Measurements from ENCODE around the gene CRYBA4. TPM values are rescaled to one million over a fixed set of nuclear protein-coding genes. Genes with fewer than 3 reads are reported as not detected.

CRYBA4 gene
- polyA plus RNA-seq, 1 donor = 0.06 TPM

DNA sequence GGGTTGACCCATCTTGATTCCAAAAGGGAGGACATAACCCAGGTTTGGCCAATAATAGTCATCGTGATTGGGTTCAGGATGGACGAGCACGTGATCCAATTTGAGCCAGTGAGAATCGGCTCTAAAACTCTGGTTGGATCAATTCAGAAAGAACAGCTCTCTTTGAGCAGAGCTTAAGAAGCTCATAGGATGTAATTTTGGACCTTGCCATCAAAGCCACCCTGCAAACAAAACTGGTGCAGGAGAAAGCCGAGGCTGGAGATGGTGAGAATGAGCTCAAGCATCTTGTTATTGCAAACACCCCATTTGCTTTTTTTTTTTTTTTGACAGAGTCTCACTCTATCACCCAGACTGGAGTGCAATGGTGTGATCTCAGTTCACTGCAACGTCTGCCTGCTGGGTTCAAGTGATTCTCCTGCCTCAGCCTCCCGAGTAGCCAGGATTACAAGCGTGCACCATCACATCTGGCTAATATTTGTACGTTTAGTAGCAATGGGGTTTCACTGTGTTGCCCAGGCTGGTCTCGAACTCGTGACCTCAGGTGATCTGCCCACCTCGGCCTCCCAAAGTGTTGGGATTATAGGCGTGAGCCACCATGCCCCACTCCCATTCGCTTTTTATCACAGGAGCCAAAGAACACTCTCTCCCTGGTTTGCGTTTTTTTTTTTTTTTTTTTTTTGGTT, 21.8 kb downstream of the CRYBA4 start:
- no peak overlapping the region for H3K27ac ChIP-seq (ENCODE audit: low read length)

DNA sequence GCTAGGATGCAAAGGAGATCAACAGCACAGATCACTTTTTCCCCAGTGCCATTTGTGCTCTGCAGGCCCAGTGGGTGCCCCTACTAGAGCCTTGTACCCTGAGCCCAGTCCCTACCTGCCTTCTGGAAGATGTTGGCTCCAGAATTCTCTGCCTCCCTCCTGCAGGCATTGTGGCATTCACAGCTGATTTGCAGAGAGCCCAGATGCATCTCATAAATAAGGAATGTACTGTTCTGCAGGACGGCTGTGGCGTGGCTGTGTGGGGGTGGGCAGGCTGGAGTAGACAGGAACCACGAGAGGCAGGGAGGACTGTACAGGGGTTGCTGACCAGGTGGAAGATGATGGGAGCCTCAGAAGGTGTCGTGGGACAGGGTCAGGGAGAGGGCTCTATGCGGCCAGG, 24.4 kb downstream of the CRYBA4 start:
- no peak for DNase-seq
- Histone ChIP-seq H3K4me1 (ENCODE audit: control insufficient read depth, insufficient read depth, low read length) (peaks cover 16% of the 10 kb centered on the region), H3K27me3 (ENCODE audit: control insufficient read depth, insufficient read depth, low read length) (peaks cover 39% of the 10 kb centered on the region), H3K9me3 (ENCODE audit: control insufficient read depth, low read depth, low read length) (no peaks in the 10 kb centered on the region), H3K27ac (ENCODE audit: low read length) (no peak overlapping the region), H3K4me3 (ENCODE audit: low read length) (no peak overlapping the region), H3K36me3 (ENCODE audit: control insufficient read depth, insufficient read depth, low read length) (no peaks in the 10 kb centered on the region)
- no CpG with 5 or more reads among the region's 5 CpGs for WGBS (ENCODE audit: insufficient coverage, low lambda C conversion rate)

More for the DNA sequence above, 21.8 kb downstream of the CRYBA4 start:
- peaks cover 17% of the 10 kb centered on the region for H3K27me3 ChIP-seq (ENCODE audit: control insufficient read depth, insufficient read depth, low read length)
- H3K4me3 ChIP-seq (ENCODE audit: low read length) = no peak overlapping the region
- 85% methylated on average over 2 of the region's 15 CpGs for WGBS (ENCODE audit: insufficient coverage, low lambda C conversion rate)
- DNase-seq = no peak
- no peaks in the 10 kb centered on the region for H3K9me3 ChIP-seq (ENCODE audit: control insufficient read depth, low read depth, low read length)
- H3K36me3 ChIP-seq (ENCODE audit: control insufficient read depth, insufficient read depth, low read length) = no peaks in the 10 kb centered on the region
- peaks cover 16% of the 10 kb centered on the region for H3K4me1 ChIP-seq (ENCODE audit: control insufficient read depth, insufficient read depth, low read length)

DNA sequence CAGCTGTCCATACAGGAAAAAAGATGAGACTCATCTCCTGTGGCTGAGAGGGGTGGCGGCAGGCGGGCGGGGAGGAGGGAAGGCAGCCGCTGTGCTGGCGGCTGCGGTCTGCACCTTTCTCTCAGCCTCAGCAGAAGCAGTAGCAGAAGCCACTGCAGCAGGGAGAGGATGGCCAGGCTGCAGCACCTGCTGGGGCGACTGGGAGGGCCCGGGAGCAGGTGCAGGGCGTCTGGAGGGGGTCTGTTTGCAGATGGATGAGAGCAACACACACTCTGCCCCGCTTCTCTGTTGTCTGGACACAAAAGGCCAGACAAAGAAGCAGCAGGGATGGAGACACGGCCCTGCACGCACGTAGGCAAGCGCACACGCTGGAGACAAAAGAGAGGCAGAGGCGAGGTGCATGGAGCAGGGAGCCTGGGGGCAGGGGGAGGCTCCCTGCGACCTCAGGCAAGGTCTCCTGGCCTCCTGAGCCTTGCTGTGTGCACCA, 26.3 kb downstream of the CRYBA4 start:
- Histone ChIP-seq H3K4me1 (ENCODE audit: control insufficient read depth, insufficient read depth, low read length) (peaks cover 11% of the 10 kb centered on the region), H3K27ac (ENCODE audit: low read length) (no peak overlapping the region), H3K27me3 (ENCODE audit: control insufficient read depth, insufficient read depth, low read length) (peaks cover 55% of the 10 kb centered on the region), H3K9me3 (ENCODE audit: control insufficient read depth, low read depth, low read length) (no peaks in the 10 kb centered on the region), H3K4me3 (ENCODE audit: low read length) (no peak overlapping the region), H3K36me3 (ENCODE audit: control insufficient read depth, insufficient read depth, low read length) (no peaks in the 10 kb centered on the region)
- no peak for DNase-seq
- no CpG with 5 or more reads among the region's 17 CpGs for WGBS (ENCODE audit: insufficient coverage, low lambda C conversion rate)

DNA sequence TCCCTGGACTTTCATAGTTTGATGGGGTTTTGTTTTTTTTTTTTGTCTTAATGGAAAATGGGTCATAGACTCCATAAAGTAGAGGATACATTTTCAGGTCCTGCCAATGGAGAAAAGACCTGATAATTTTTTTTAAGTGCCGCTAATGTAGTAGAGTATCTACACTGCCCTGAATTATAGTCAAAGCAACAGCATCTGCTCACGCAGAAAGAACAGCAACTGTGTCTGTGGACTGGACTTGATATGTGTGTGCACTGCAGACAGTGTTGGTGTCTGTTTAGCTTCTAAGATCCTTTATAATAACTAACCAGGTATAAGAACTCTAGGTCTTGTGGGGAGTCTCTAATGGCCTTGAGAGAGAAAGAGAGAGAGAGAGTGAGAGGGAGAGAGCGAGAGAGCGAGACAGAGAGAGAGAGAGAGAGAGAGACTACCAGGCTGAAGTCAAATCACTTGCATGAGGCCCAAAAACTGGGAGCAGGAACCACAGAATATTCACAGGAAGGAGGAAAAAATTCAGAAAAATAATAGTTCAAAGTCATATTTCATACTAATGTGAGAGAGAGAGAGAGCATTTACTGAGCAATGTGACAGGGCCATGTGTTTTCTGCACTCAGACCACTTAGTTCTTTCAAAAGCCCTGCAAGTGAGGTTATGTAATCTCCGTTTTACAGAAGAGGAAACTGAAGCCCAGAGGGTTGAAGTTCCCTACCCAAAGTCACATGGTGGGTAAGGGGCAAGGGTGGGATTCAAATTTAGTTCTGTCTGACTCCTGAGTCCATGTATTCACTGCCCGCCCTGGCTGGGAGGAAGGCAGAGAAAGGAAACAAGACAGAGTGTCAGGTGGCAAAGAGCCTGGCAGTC, 27.0 kb downstream of the CRYBA4 start:
- no peaks in the 10 kb centered on the region for H3K9me3 ChIP-seq (ENCODE audit: control insufficient read depth, low read depth, low read length)
- DNase-seq = no peak
- peaks cover 59% of the 10 kb centered on the region for H3K27me3 ChIP-seq (ENCODE audit: control insufficient read depth, insufficient read depth, low read length)
- H3K4me3 ChIP-seq (ENCODE audit: low read length) = no peak overlapping the region
- H3K4me1 ChIP-seq (ENCODE audit: control insufficient read depth, insufficient read depth, low read length) = peaks cover 8% of the 10 kb centered on the region
- H3K27ac ChIP-seq (ENCODE audit: low read length) = no peak overlapping the region
- H3K36me3 ChIP-seq (ENCODE audit: control insufficient read depth, insufficient read depth, low read length) = no peaks in the 10 kb centered on the region
- WGBS (ENCODE audit: insufficient coverage, low lambda C conversion rate) = 88% methylated on average over 2 of the region's 6 CpGs

DNA sequence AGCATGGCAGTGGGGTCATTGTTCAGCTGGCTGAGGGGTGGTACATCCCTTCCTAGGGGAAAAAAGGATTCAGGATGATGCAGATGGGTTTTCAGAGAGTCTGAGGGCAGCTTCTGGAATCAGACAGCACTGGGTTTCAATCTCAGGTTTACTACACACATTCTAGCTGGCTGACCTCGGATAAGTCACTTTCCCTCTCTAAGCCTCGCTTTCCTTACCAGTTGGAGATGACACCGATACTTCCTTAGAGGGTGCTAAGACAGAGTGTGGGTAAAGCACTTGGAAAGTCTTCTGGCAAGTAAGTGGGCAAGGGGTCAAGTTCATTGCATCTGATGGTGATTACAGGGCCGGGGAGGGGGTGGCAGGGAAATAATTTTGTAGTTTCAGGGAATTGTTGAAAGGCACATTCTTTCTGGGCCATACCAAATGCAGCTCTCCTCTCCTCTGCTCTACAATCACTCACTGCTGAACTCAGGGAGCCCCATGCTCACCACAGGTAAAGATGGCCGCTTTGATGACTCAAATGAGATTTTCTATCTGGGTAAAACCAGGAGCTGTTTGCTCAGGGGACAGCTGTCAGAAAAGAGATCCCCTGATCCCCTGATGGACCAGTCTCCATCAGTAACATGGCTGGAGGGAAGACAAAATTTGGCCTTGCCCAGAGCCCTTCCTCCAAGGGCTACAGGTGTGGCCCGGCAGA, 29.1 kb downstream of the CRYBA4 start:
- WGBS (ENCODE audit: insufficient coverage, low lambda C conversion rate) = no CpG with 5 or more reads among the region's 6 CpGs
- Histone ChIP-seq H3K4me1 (ENCODE audit: control insufficient read depth, insufficient read depth, low read length) (no peaks in the 10 kb centered on the region), H3K27ac (ENCODE audit: low read length) (no peak overlapping the region), H3K27me3 (ENCODE audit: control insufficient read depth, insufficient read depth, low read length) (peaks cover 77% of the 10 kb centered on the region), H3K36me3 (ENCODE audit: control insufficient read depth, insufficient read depth, low read length) (no peaks in the 10 kb centered on the region), H3K9me3 (ENCODE audit: control insufficient read depth, low read depth, low read length) (no peaks in the 10 kb centered on the region), H3K4me3 (ENCODE audit: low read length) (no peak overlapping the region)
- DNase-seq = no peak

DNA sequence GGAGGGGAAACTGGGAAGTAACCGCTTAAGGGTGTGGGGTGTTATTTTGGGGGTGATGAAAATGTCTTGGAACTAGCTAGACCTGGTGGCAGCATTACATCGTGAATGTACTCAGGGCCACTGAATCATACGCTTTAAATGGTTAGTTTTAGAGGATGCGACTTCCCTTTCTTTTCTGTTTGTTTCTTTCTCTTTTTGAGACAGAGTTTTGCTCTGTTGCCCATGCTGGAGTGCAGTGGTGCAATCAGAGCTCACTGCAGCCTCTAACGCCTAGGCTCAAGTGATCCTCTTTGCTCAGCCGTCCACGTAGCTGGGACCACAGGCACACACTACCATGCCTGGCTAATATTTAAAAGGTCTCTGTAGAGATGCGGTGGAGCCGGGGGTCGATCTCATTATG, 30.1 kb downstream of the CRYBA4 start:
- peaks cover 83% of the 10 kb centered on the region for H3K27me3 ChIP-seq (ENCODE audit: control insufficient read depth, insufficient read depth, low read length)
- no peak overlapping the region for H3K4me3 ChIP-seq (ENCODE audit: low read length)
- WGBS (ENCODE audit: insufficient coverage, low lambda C conversion rate) = no CpG with 5 or more reads among the region's 10 CpGs

DNA sequence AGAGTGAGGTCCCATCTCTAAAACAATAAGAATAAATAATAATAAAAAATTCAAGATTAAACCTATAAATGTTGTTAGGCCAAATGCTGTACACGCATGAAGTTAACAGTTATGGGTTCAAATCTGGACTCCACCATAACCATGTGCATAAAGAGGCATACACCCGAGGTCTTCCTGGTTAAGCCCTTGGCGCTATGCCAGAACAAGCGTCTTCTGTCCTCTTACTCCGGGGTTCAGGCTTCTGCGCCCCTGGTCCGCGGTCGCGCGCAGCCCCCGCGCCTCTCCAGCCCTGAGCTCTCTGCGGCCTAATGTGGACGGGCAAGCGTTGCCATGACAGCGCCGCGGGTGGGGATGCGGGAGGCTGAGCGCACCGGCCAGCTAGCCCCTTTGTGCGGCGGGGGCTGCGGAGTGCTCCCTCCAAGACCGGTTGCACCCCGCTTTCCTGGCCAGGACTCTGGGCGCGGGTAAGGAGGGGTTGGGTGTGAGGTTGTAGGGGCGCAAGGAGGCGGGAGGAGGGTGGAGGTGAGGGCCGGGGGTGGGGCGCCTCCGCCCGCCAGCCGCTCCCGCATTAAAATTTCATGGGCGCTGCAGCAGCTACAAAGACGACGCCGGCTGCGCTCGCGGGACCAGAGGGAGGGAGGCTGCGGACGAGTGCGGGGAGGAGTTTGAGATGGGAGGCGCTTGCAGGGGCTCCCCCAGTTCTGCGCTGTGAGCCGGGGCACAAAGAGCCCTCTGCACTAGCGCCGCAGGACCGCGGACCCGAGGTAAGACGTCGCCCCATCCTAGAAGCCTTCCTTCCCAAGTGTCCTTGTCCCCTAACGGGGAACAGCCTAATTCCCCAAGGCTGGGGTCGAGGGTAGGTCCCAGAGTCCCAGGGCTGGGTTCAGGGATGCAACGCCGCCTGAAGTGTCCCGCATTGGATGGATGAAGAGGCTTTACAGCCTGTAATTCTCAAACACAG, 35.4 kb downstream of the CRYBA4 start, which contains the start of gene MIAT:
MIAT (plus strand) TSS at position 698 of the 961 bp plus-strand sequence.
- no peak for DNase-seq
- Histone ChIP-seq H3K4me3 (ENCODE audit: low read length) (peak within 1 kb of the TSS; percentile 23), H3K27ac (ENCODE audit: low read length) (no peak within 1 kb of the TSS), H3K4me1 (ENCODE audit: control insufficient read depth, insufficient read depth, low read length) (peaks cover 10% of the 10 kb centered on the region), H3K9me3 (ENCODE audit: control insufficient read depth, low read depth, low read length) (peaks cover 7% of the 10 kb centered on the region), H3K27me3 (ENCODE audit: control insufficient read depth, insufficient read depth, low read length) (peaks cover 83% of the 10 kb centered on the region), H3K36me3 (ENCODE audit: control insufficient read depth, insufficient read depth, low read length) (no peaks in the 10 kb centered on the region)
- no CpG with 5 or more reads among the region's 62 CpGs for WGBS (ENCODE audit: insufficient coverage, low lambda C conversion rate)

More for the DNA sequence above, 30.1 kb downstream of the CRYBA4 start:
- Histone ChIP-seq H3K27ac (ENCODE audit: low read length) (no peak overlapping the region), H3K9me3 (ENCODE audit: control insufficient read depth, low read depth, low read length) (no peaks in the 10 kb centered on the region), H3K36me3 (ENCODE audit: control insufficient read depth, insufficient read depth, low read length) (no peaks in the 10 kb centered on the region), H3K4me1 (ENCODE audit: control insufficient read depth, insufficient read depth, low read length) (no peaks in the 10 kb centered on the region)
- no peak for DNase-seq

DNA sequence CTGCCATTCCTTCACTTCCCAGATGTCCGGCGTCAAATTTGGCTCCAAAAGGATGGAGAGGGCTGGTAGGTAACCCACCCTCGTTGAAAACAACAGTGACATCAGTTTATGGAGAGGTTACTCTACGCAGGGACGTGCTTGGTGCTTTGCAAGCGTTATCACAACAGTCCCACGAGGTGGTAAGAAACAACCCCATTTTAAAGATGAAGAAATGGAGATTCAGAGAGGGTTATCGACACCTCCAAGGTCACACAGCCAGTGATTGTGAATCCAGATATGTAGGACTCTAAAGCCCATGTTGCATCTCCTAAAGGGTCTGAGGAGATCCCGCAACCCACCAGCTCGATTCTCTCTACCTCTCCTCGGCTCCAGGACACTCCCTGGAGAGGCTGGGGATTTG, 36.4 kb downstream of the CRYBA4 start:
- H3K4me3 ChIP-seq (ENCODE audit: low read length) = no peak overlapping the region
- DNase-seq = no peak
- no CpG with 5 or more reads among the region's 11 CpGs for WGBS (ENCODE audit: insufficient coverage, low lambda C conversion rate)
- H3K27ac ChIP-seq (ENCODE audit: low read length) = no peak overlapping the region
- peaks cover 7% of the 10 kb centered on the region for H3K9me3 ChIP-seq (ENCODE audit: control insufficient read depth, low read depth, low read length)
- peaks cover 81% of the 10 kb centered on the region for H3K27me3 ChIP-seq (ENCODE audit: control insufficient read depth, insufficient read depth, low read length)
- H3K36me3 ChIP-seq (ENCODE audit: control insufficient read depth, insufficient read depth, low read length) = no peaks in the 10 kb centered on the region
- peaks cover 10% of the 10 kb centered on the region for H3K4me1 ChIP-seq (ENCODE audit: control insufficient read depth, insufficient read depth, low read length)

DNA sequence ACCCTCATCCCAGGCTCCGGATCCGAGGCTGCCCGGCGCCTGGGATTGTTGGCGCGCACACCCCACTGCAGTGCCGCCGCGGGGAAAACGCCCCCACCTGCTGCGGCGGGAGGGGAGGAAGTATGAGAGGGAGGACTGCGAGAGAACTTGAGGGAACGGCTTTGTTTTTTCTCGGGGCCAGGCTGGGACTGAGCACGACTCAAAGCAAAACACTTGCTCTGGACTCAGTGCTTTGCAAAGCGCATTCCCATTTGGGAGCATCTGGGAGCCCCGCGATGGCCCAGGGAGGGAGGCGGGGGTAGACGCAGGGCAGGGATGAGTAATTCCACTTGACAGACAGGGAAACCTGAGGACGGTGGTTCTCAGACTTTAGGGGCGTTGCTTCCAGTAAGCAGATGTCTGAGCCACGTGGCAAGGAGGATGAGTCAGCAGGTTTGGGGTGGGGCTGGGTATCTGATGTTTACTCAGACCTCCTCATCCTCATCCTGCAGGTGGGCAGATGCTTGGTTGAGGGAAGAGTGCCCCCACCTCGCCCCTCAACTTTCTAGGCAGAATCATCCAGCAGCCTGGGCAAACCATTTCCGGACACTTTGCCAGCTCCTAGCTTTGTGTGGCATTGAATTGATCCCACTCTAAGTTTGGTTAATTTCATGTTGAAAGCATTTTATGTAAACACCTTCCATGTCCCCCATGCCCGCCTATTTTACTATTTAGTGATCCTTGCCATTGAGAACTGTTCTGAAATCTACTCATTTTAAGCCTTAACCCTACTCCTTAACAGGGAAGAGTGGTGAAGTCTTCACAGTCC, 37.1 kb downstream of the CRYBA4 start:
- H3K4me3 ChIP-seq (ENCODE audit: low read length) = no peak overlapping the region
- peaks cover 7% of the 10 kb centered on the region for H3K9me3 ChIP-seq (ENCODE audit: control insufficient read depth, low read depth, low read length)
- no CpG with 5 or more reads among the region's 27 CpGs for WGBS (ENCODE audit: insufficient coverage, low lambda C conversion rate)
- no peaks in the 10 kb centered on the region for H3K36me3 ChIP-seq (ENCODE audit: control insufficient read depth, insufficient read depth, low read length)
- H3K4me1 ChIP-seq (ENCODE audit: control insufficient read depth, insufficient read depth, low read length) = peaks cover 10% of the 10 kb centered on the region
- DNase-seq = peak in 1 of 2 donors; percentile 55
- peaks cover 77% of the 10 kb centered on the region for H3K27me3 ChIP-seq (ENCODE audit: control insufficient read depth, insufficient read depth, low read length)
- no peak overlapping the region for H3K27ac ChIP-seq (ENCODE audit: low read length)

All from large intestine (tissue), 3 donors.